Gastroesophageal sphincter (tissue), 4 donors: ENCODE results near the gene NR1I2. TPM values are rescaled to one million over a fixed set of nuclear protein-coding genes. Genes with fewer than 3 reads are reported as not detected.

Experiments
- ATAC-seq: fragments of 150-250 bp; one replicate; pipeline ENCODE4 v1.9.1; 2016; ENCODE audit warnings: mild to moderate bottlenecking, moderate library complexity
- H3K27ac ChIP-seq, 4 donors: fragments of 200-600 bp; sonication (generic) in 3 of 4; 1 replicate in 3 of 4; 2 replicates in 1 of 4; pipeline ENCODE4 v1.5.1; 2016 to 2019
- H3K27me3 ChIP-seq: fragments of 200-600 bp; sonication (generic); one replicate; pipeline ENCODE4 v1.5.1; 2019
- H3K36me3 ChIP-seq, 2 donors: fragments of 200-600 bp; sonication (generic); one replicate each; pipeline ENCODE4 v1.5.1; 2019; ENCODE audit warnings: control low read depth in 1 of 2
- H3K4me1 ChIP-seq, 3 donors: fragments of 200-600 bp; sonication (generic); 1 replicate in 2 of 3; 2 replicates in 1 of 3; pipeline ENCODE4 v1.5.1; 2016 to 2019; ENCODE audit warnings: control low read depth in 2 of 3
- H3K4me3 ChIP-seq, 2 donors: fragments of 200-600 bp; sonication (generic); one replicate each; pipeline ENCODE4 v1.5.1; 2019; ENCODE audit warnings: mild to moderate bottlenecking in 1 of 2, moderate library complexity in 1 of 2
- H3K9me3 ChIP-seq, 3 donors: fragments of 200-600 bp; sonication (generic); one replicate each; pipeline ENCODE4 v1.5.1; 2017 to 2019; ENCODE audit warnings: control low read depth in 2 of 3
- CTCF ChIP-seq, 4 experiments: fragments of 200-600 bp in 2 of 4; fragments of 450-650 bp in 2 of 4; sonication (generic) in 1 of 4; IDR thresholded peaks; one replicate each; pipeline ENCODE4 v1.5.1; 2017 to 2019; ENCODE audit warnings: antibody characterized with exemption in 4 of 4, mild to moderate bottlenecking in 2 of 4, moderate library complexity in 2 of 4
- EP300 ChIP-seq: sonication (generic); formaldehyde crosslinking; IDR thresholded peaks from one replicate; pipeline ENCODE4 v1.6.1; 2017; ENCODE audit warnings: antibody characterized with exemption, mild to moderate bottlenecking
- POLR2A ChIP-seq, 2 donors: fragments of 450-650 bp; IDR thresholded peaks; one replicate each; pipeline ENCODE4 v1.6.1; 2017; ENCODE audit warnings: antibody characterized with exemption in 2 of 2, mild to moderate bottlenecking in 2 of 2, moderate library complexity in 1 of 2
- POLR2AphosphoS5 ChIP-seq: sonication (generic); formaldehyde crosslinking; IDR thresholded peaks from one replicate; pipeline ENCODE4 v1.6.1; 2017; ENCODE audit warnings: antibody characterized with exemption
- WGBS, 2 donors: methylation state at CpG; one replicate each; pipeline ENCODE4 v1.1.5; 2018; ENCODE audit warnings: low coverage in 1 of 2; 5-methylcytosine and 5-hydroxymethylcytosine counted together
- total RNA-seq, 4 donors: library from RNA; depleted of rRNA; stranded (reverse); fragments of >200 nt; gene quantifications; one replicate each; pipeline ENCODE4 v1.1.0, GENCODE V29; 2016

NR1I2 gene
- total RNA-seq, 4 donors from 2014 or later, result not detected

- Histone ChIP-seq H3K4me1 (no peaks in the 10 kb centered on the region), H3K27ac (no peak overlapping the region), H3K36me3 (peaks cover 0 to 90% of the 10 kb centered on the region in 2 donors), H3K4me3 (no peak overlapping the region), H3K9me3 (peaks cover 0 to 13% (median 0%) of the 10 kb centered on the region in 3 donors), H3K27me3 (no peaks in the 10 kb centered on the region)
- TF ChIP-seq CTCF (IDR thresholded peaks at IDR 0.05) (no peak), POLR2A (IDR thresholded peaks at IDR 0.05) (no peak), EP300 (no peak), POLR2AphosphoS5 (no peak)
- no peak for ATAC-seq
- WGBS, 2 donors, result 67 to 82% methylated on average over 1 to 3 of the region's 3 CpGs
These were observed 30.5 kb upstream of the NR1I2 start for GRCh38 chr3:119751423-119751822.

DNA sequence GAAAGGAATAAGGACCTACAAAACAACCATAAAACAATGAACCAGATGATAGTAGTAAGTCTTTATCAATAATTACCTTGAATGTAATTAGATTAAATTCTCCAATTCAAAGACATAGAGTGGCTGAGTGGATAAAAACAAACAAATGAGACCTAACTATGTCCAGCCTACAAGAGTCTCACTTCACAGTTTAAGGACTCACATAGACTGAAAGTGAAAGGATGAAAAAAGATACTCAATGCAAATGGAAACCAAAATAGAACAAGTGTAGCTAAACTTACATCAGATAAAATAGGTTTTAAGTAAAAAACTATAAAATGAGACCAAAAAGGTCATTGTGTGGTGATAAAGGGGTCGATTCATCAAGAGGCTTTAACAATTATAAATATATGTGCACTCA is 21.9 kb upstream of the NR1I2 start:
- Histone ChIP-seq H3K9me3 (peaks cover 0 to 10% (median 0%) of the 10 kb centered on the region in 3 donors), H3K27me3 (no peaks in the 10 kb centered on the region), H3K36me3 (peaks cover 0 to 17% of the 10 kb centered on the region in 2 donors), H3K4me3 (no peak overlapping the region), H3K4me1 (no peaks in the 10 kb centered on the region), H3K27ac (no peak overlapping the region)
- 86 to 100% methylated on average over 1 of the region's 1 CpG for WGBS, 2 donors
- no peak for TF ChIP-seq POLR2A (IDR thresholded peaks at IDR 0.05)
- TF ChIP-seq CTCF (IDR thresholded peaks at IDR 0.05), result no peak
- TF ChIP-seq EP300, result no peak
- no peak for TF ChIP-seq POLR2AphosphoS5
- ATAC-seq, result no peak

GRCh38 chr3:119762876-119763275 is 19.0 kb upstream of the NR1I2 start:
- no peaks in the 10 kb centered on the region for H3K27me3 ChIP-seq
- ATAC-seq, result no peak
- no peaks in the 10 kb centered on the region for H3K4me1 ChIP-seq
- TF ChIP-seq EP300 (no peak), CTCF (IDR thresholded peaks at IDR 0.05) (no peak), POLR2AphosphoS5 (no peak)
- peaks cover 0 to 10% (median 0%) of the 10 kb centered on the region in 3 donors for H3K9me3 ChIP-seq
- no peak overlapping the region for H3K27ac ChIP-seq
- H3K36me3 ChIP-seq, result peaks cover 0 to 4% of the 10 kb centered on the region in 2 donors
- 84 to 91% methylated on average over 2 of the region's 2 CpGs for WGBS, 2 donors
- H3K4me3 ChIP-seq, result no peak overlapping the region

DNA sequence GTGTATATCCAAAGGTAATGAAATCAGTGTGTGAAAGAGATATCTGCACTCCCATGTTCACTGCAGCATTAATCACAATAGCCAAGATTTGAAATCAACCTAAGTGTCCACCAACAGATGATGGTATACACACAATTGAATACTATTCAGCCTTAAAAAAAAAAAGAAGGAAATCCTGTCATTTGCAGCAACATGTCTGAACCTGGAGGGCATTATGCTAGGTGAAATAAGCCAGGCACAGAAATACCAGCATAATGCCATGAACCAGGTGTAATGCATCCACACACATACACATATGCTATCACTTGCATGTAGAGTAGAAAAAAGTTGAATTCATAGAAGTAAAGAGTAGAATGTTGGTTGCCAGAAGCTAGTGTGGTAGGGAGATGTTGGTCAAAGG is 18.4 kb upstream of the NR1I2 start:
- TF ChIP-seq EP300, result no peak
- TF ChIP-seq POLR2AphosphoS5, result no peak
- TF ChIP-seq POLR2A (IDR thresholded peaks at IDR 0.05), result no peak
- no peak for TF ChIP-seq CTCF (IDR thresholded peaks at IDR 0.05)
- Histone ChIP-seq H3K4me1 (no peaks in the 10 kb centered on the region), H3K36me3 (peaks cover 0 to under 1% of the 10 kb centered on the region in 2 donors), H3K9me3 (peaks cover 0 to 10% (median 0%) of the 10 kb centered on the region in 3 donors), H3K27ac (no peak overlapping the region), H3K4me3 (no peak overlapping the region), H3K27me3 (no peaks in the 10 kb centered on the region)
- ATAC-seq, result no peak

- ATAC-seq, result no peak
- Histone ChIP-seq H3K27ac (no peak overlapping the region), H3K9me3 (peaks cover 0 to 6% (median 0%) of the 10 kb centered on the region in 3 donors), H3K4me1 (no peaks in the 10 kb centered on the region), H3K4me3 (no peak overlapping the region), H3K36me3 (no peaks in the 10 kb centered on the region), H3K27me3 (no peaks in the 10 kb centered on the region)
- TF ChIP-seq POLR2A (IDR thresholded peaks at IDR 0.05) (no peak), POLR2AphosphoS5 (no peak), CTCF (IDR thresholded peaks at IDR 0.05) (no peak), EP300 (no peak)
- WGBS, 2 donors, result 86 to 90% methylated on average over 1 of the region's 1 CpG
These were observed 16.7 kb upstream of the NR1I2 start for GRCh38 chr3:119765239-119765638.
